Measurements from ENCODE around the gene DEPDC5.
"Not testable (repeated sequence)": the region's sequence is repeated elsewhere in the genome, so short reads cannot be mapped to it uniquely, and the experiment has no call there.

Gene DEPDC5

DNA sequence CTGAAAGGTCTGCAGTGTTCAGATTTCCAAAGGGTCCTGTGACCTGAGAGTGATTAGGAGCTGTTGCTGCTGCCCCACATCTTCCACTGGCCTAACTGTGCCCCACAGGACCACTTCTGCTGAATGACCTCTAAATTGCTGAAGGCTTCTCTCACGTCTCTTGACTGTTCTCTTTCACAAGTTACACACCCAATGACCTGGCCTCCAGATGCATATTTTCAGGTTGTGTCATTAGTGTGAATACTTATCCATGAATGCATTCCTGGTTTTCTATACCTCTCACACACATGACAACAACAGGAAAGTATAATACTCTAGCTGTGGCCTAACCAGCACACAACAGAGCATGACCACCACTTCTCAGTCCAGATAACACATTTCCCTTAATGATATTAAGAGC is 19.3 kb upstream of the DEPDC5 start:
- H3K36me3 ChIP-seq (ENCODE audit: control insufficient read depth, insufficient read depth, low read length), result peaks cover 3% of the 10 kb centered on the region
- no peak overlapping the region for H3K4me3 ChIP-seq (replicated peaks; ENCODE audit: low read depth, low read length)
- H3K27me3 ChIP-seq (replicated peaks; ENCODE audit: control insufficient read depth, insufficient read depth, low read length), result no peaks in the 10 kb centered on the region
- TF ChIP-seq, protein P1, sequence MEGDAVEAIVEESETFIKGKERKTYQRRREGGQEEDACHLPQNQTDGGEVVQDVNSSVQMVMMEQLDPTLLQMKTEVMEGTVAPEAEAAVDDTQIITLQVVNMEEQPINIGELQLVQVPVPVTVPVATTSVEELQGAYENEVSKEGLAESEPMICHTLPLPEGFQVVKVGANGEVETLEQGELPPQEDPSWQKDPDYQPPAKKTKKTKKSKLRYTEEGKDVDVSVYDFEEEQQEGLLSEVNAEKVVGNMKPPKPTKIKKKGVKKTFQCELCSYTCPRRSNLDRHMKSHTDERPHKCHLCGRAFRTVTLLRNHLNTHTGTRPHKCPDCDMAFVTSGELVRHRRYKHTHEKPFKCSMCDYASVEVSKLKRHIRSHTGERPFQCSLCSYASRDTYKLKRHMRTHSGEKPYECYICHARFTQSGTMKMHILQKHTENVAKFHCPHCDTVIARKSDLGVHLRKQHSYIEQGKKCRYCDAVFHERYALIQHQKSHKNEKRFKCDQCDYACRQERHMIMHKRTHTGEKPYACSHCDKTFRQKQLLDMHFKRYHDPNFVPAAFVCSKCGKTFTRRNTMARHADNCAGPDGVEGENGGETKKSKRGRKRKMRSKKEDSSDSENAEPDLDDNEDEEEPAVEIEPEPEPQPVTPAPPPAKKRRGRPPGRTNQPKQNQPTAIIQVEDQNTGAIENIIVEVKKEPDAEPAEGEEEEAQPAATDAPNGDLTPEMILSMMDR (IDR thresholded peaks at IDR 0.05; ENCODE audit: insufficient read depth, low read length, poor library complexity, severe bottlenecking), result no peak
- no peak for DNase-seq (ENCODE audit: extremely low read depth, insufficient read length)

DNA sequence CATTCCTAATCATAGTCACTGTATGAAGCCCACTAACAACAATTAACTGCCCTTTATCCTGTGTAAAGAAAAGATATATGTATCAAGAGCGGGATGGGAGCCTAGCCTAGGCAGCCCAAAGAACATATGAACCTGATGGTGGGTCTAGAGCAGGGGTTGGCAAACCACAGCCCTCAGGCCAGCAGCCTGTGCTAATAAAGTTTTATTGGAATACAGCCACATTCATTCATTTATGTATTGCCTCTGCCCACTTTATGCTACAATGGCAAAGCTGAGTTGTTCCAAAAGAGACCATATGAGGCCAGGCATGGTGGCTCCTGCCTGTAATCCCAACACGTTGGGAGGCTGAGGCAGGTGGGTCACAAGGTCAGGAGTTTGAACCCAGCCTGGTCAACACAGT is 17.4 kb upstream of the DEPDC5 start:
- no peak for DNase-seq (ENCODE audit: extremely low read depth, insufficient read length)
- TF ChIP-seq, protein P1 (IDR thresholded peaks at IDR 0.05; ENCODE audit: insufficient read depth, low read length, poor library complexity, severe bottlenecking), result no peak
- peaks cover 4% of the 10 kb centered on the region for H3K36me3 ChIP-seq (ENCODE audit: control insufficient read depth, insufficient read depth, low read length)
- no peak overlapping the region for H3K4me3 ChIP-seq (replicated peaks; ENCODE audit: low read depth, low read length)
- H3K27me3 ChIP-seq (replicated peaks; ENCODE audit: control insufficient read depth, insufficient read depth, low read length), result no peaks in the 10 kb centered on the region

DNA sequence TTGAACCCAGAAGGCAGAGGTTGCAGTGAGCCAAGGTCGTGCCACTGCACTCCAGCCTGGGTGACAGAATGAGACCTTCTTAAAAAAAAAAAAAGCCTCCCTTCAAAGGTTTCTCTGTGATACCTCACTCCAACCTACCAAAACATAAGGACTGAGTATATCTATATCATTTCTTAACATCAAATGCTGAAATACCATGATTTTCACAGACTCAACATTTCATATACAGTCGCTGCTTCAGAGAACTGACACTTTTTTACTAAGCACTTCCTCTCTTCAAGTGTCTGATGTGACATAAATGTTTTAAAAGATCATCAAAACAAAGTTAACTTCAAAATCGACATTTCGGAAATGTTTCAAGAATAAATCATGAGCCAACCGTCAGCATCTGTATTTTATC is 15.9 kb upstream of the DEPDC5 start:
- TF ChIP-seq, protein P1 (IDR thresholded peaks at IDR 0.05; ENCODE audit: insufficient read depth, low read length, poor library complexity, severe bottlenecking), result no peak
- no peaks in the 10 kb centered on the region for H3K27me3 ChIP-seq (replicated peaks; ENCODE audit: control insufficient read depth, insufficient read depth, low read length)
- H3K4me3 ChIP-seq (replicated peaks; ENCODE audit: low read depth, low read length), result no peak overlapping the region
- H3K36me3 ChIP-seq (ENCODE audit: control insufficient read depth, insufficient read depth, low read length), result peaks cover 4% of the 10 kb centered on the region
- no peak for DNase-seq (ENCODE audit: extremely low read depth, insufficient read length)

DNA sequence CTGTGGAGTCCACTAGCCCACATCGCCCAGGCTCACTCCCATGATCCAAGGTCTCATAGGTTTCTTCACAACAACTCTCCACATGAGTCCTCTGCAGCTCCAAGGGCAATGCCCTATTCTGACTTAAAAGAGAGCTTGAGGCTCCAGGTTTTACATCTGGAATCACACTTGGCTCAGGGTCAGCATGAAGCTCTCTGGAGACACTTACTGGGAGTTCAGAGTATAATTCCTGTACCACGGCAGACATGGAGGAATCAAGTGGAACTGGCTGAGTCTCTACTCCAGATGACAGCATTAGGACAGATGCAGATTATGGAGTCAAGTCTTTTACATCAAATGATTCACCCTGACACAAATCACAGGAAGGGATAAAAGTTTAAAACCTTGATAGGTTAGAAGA is 15.3 kb upstream of the DEPDC5 start:
- Histone ChIP-seq H3K4me3 (replicated peaks; ENCODE audit: low read depth, low read length) (no peak overlapping the region), H3K27me3 (replicated peaks; ENCODE audit: control insufficient read depth, insufficient read depth, low read length) (no peaks in the 10 kb centered on the region), H3K36me3 (ENCODE audit: control insufficient read depth, insufficient read depth, low read length) (peaks cover 4% of the 10 kb centered on the region)
- TF ChIP-seq, protein P1 (IDR thresholded peaks at IDR 0.05; ENCODE audit: insufficient read depth, low read length, poor library complexity, severe bottlenecking), result no peak
- DNase-seq (ENCODE audit: extremely low read depth, insufficient read length), result no peak

DNA sequence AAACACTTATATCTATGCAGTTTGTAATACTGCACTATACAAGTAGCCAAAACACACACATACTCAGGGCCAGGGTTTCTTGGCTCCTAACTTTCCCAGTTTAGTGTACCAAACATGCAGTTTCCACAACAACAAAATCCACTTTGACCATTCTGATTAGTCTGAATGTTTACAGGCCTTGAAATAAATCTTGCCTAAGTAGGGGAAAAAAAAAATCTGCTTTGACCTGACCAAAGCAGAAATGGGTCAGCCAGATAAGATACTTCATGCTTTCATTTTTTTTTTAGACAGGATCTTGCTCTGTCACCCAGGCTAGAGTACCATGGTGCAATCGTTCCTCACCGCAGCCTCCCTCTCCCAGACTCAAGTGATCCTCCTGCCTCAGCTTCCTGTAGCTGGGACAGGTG is 14.0 kb upstream of the DEPDC5 start:
- Histone ChIP-seq H3K4me3 (replicated peaks; ENCODE audit: low read depth, low read length) (no peak overlapping the region), H3K36me3 (ENCODE audit: control insufficient read depth, insufficient read depth, low read length) (peaks cover 4% of the 10 kb centered on the region), H3K27me3 (replicated peaks; ENCODE audit: control insufficient read depth, insufficient read depth, low read length) (no peaks in the 10 kb centered on the region)
- DNase-seq (ENCODE audit: extremely low read depth, insufficient read length), result no peak
- TF ChIP-seq, protein P1 (IDR thresholded peaks at IDR 0.05; ENCODE audit: insufficient read depth, low read length, poor library complexity, severe bottlenecking), result no peak

DNA sequence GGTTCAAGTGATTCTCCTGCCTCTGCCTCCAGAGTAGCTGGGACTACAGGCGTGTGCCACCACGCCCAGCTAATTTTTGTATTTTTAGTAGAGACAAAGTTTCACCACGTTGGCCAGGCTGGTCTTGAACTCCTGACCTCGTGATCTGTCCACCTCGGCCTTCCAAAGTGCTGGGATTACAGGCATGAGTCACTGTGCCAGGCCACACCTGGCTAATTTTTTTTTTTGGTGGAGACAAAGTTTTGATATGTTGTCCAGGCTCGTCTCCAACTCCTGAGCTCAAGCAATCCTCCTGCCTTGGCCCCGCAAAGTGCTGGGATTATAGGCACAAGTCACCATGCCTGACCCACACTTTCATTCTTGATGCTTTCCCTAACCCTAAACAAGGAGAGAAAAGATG is 13.5 kb upstream of the DEPDC5 start:
- not testable (repeated sequence) for H3K36me3 ChIP-seq (ENCODE audit: control insufficient read depth, insufficient read depth, low read length); DNase-seq (ENCODE audit: extremely low read depth, insufficient read length); H3K27me3 ChIP-seq (replicated peaks; ENCODE audit: control insufficient read depth, insufficient read depth, low read length); H3K4me3 ChIP-seq (replicated peaks; ENCODE audit: low read depth, low read length)
